GM18507 (cell line): ENCODE data around the gene PTPN9.
A peak's percentile ranks its signal among the peaks of the same experiment; 100 is the strongest.

Source experiments
- DNase-seq: peaks from one replicate; pipeline ENCODE4 v3.0.0; 2011; ENCODE audit warnings: low read depth; ENCODE audit not compliant: insufficient read length; ENCODE audit errors: extremely low spot score
- FAIRE-seq: peaks from 2 replicates; lab custom pipeline; 2011; peaks lifted over from hg19 to GRCh38; lab: Jason Lieb, UNC

Gene PTPN9

GRCh38 chr15:75578948-75579920 is at the start of gene PTPN9:
Gene PTPN9, minus strand, starts transcription at chr15:75579315. Its CDS starts 539 bp downstream, at chr15:75578776.
- DNase-seq, result peak; percentile 66
- FAIRE-seq, result peak; percentile 61

GRCh38 chr15:75625542-75626347 is 46.6 kb upstream of the PTPN9 start, which contains the start of gene SNUPN:
Gene SNUPN, minus strand, starts transcription at chr15:75625725. Its CDS starts 4,674 bp downstream, at chr15:75621051.
- peak; percentile 90 for FAIRE-seq

GRCh38 chr15:75622505-75622904 is 43.4 kb upstream of the PTPN9 start:
- DNase-seq (no peak), FAIRE-seq (no peak)

More at GRCh38 chr15:75625542-75626347, 46.6 kb upstream of the PTPN9 start, which contains the start of gene SNUPN:
- DNase-seq, result peak; percentile 99

GRCh38 chr15:75620841-75621391 is 41.8 kb upstream of the PTPN9 start:
- DNase-seq, result no peak
- no peak for FAIRE-seq

- DNase-seq, result no peak
- FAIRE-seq, result no peak
Observed at GRCh38 chr15:75620058-75620820, 41.1 kb upstream of the PTPN9 start.

GRCh38 chr15:75616766-75617165 is 37.7 kb upstream of the PTPN9 start:
- no peak for DNase-seq

GRCh38 chr15:75606711-75607699 is 27.9 kb upstream of the PTPN9 start:
- no peak for FAIRE-seq
- no peak for DNase-seq

More at GRCh38 chr15:75616766-75617165, 37.7 kb upstream of the PTPN9 start:
- FAIRE-seq, result no peak

GRCh38 chr15:75606026-75606425 is 26.9 kb upstream of the PTPN9 start:
- FAIRE-seq (no peak), DNase-seq (no peak)

- FAIRE-seq (no peak), DNase-seq (no peak)
Observed at GRCh38 chr15:75599401-75599800, 20.3 kb upstream of the PTPN9 start.

- DNase-seq (no peak), FAIRE-seq (no peak)
Observed at GRCh38 chr15:75598361-75598760, 19.2 kb upstream of the PTPN9 start.

- FAIRE-seq, result no peak
- no peak for DNase-seq
Observed at GRCh38 chr15:75597667-75598341, 18.7 kb upstream of the PTPN9 start.

- FAIRE-seq, result no peak
Observed at GRCh38 chr15:75596703-75597345, 17.7 kb upstream of the PTPN9 start.

GRCh38 chr15:75594276-75594675 is 15.2 kb upstream of the PTPN9 start:
- no peak for DNase-seq
- no peak for FAIRE-seq

More at GRCh38 chr15:75596703-75597345, 17.7 kb upstream of the PTPN9 start:
- no peak for DNase-seq

- no peak for DNase-seq
- no peak for FAIRE-seq
Observed at GRCh38 chr15:75591655-75592364, 12.7 kb upstream of the PTPN9 start.

- FAIRE-seq (no peak), DNase-seq (no peak)
Observed at GRCh38 chr15:75590239-75590638, 11.1 kb upstream of the PTPN9 start.

- FAIRE-seq (no peak), DNase-seq (no peak)
Observed at GRCh38 chr15:75589071-75589470, 10.0 kb upstream of the PTPN9 start.
